DND-41 (cell line): ENCODE measurements around the gene ZNRF2.

Experiments used
- ATAC-seq: fragments of 200-7000 bp; cut with Tn5 transposase; 3 replicates; pipeline ENCODE4 v1.9.1; 2021; ENCODE audit warnings: low read depth; ENCODE audit not compliant: insufficient read depth
- DNase-seq: peaks from one replicate; pipeline ENCODE4 v3.0.0-alpha.2; 2020
- H2AFZ ChIP-seq: 2 replicates; pipeline ENCODE4 v1.6.0; 2012; ENCODE audit warnings: low read depth, low read length
- H3K27ac ChIP-seq: 2 replicates; pipeline ENCODE4 v1.5.1; 2012; ENCODE audit warnings: low read length, inconsistent platforms
- H3K27me3 ChIP-seq: fragments of 200-600 bp; sonication (generic); 2 replicates; pipeline ENCODE4 v1.6.0; 2012; ENCODE audit warnings: low read length, mild to moderate bottlenecking, inconsistent platforms; ENCODE audit not compliant: insufficient read depth, poor library complexity
- H3K36me3 ChIP-seq: 2 replicates; pipeline ENCODE4 v1.5.1; 2012; ENCODE audit warnings: low read length, inconsistent platforms; ENCODE audit not compliant: insufficient read depth
- H3K4me1 ChIP-seq: 2 replicates; pipeline ENCODE4 v1.5.1; 2012; ENCODE audit warnings: mild to moderate bottlenecking, low read length; ENCODE audit not compliant: insufficient read depth
- H3K4me2 ChIP-seq: 2 replicates; pipeline ENCODE4 v1.6.0; 2012; ENCODE audit warnings: mild to moderate bottlenecking, moderate library complexity, low read length, inconsistent platforms; ENCODE audit not compliant: insufficient read depth
- H3K4me3 ChIP-seq, 2 experiments: fragments of 200-600 bp in 1 of 2; shearing (Covaris generic) in 1 of 2; 2 replicates each; pipeline ENCODE4 v1.5.1; 2012 to 2016; ENCODE audit warnings: inconsistent platforms in 2 of 2, low read length in 2 of 2, mild to moderate bottlenecking in 2 of 2, low read depth in 1 of 2, moderate library complexity in 1 of 2
- H3K79me2 ChIP-seq: 2 replicates; pipeline ENCODE4 v1.6.0; 2012; ENCODE audit warnings: low read length, inconsistent platforms; ENCODE audit not compliant: insufficient read depth
- H3K9ac ChIP-seq: 2 replicates; pipeline ENCODE4 v1.6.0; 2012; ENCODE audit warnings: low read depth, mild to moderate bottlenecking, inconsistent platforms, low read length, moderate library complexity
- H3K9me3 ChIP-seq: 2 replicates; pipeline ENCODE4 v1.5.1; 2012; ENCODE audit warnings: low read length, moderate library complexity, mild to moderate bottlenecking, inconsistent platforms; ENCODE audit not compliant: insufficient read depth, severe bottlenecking
- H4K20me1 ChIP-seq: 2 replicates; pipeline ENCODE4 v1.6.0; 2012; ENCODE audit warnings: low read length; ENCODE audit not compliant: insufficient read depth
- CTCF ChIP-seq: IDR thresholded peaks from 2 replicates; pipeline ENCODE4 v1.5.1; 2012; ENCODE audit warnings: borderline replicate concordance, low read length, moderate library complexity, mild to moderate bottlenecking; ENCODE audit not compliant: poor library complexity, severe bottlenecking; ENCODE audit errors: extremely low read depth
- EZH2 ChIP-seq: IDR thresholded peaks from 3 replicates; pipeline ENCODE4 v1.6.1; 2012; ENCODE audit warnings: borderline replicate concordance, low read depth, mild to moderate bottlenecking, moderate library complexity, low read length, inconsistent platforms; ENCODE audit not compliant: severe bottlenecking

ZNRF2 gene

GRCh38 chr7:30323006-30323355 lies 38.6 kb downstream of the ZNRF2 start:
- H2AFZ ChIP-seq: no peak overlapping the region

GRCh38 chr7:30327813-30328212 lies 43.4 kb downstream of the ZNRF2 start:
- Histone ChIP-seq H3K27ac (no peak overlapping the region), H3K4me1 (peaks cover 38% of the 10 kb centered on the region), H3K9ac (no peak overlapping the region), H3K27me3 (no peaks in the 10 kb centered on the region), H3K36me3 (peaks cover 12% of the 10 kb centered on the region; the same call in 1 of the 2 replicates), H4K20me1 (peaks cover 48% of the 10 kb centered on the region; the same call in 1 of the 2 replicates), H3K79me2 (peaks cover 87% of the 10 kb centered on the region), H3K4me3 (no peak overlapping the region), H3K9me3 (no peaks in the 10 kb centered on the region), H3K4me2 (no peak overlapping the region), H2AFZ (no peak overlapping the region)
- no peak for TF ChIP-seq CTCF
- no peak for TF ChIP-seq EZH2
- DNase-seq (no peak), ATAC-seq (no peak)

More at GRCh38 chr7:30323006-30323355, 38.6 kb downstream of the ZNRF2 start:
- Histone ChIP-seq H4K20me1 (peaks cover 37% of the 10 kb centered on the region), H3K9me3 (no peaks in the 10 kb centered on the region), H3K79me2 (peaks cover 90% of the 10 kb centered on the region), H3K4me2 (no peak overlapping the region), H3K27ac (no peak overlapping the region), H3K36me3 (peaks cover 12% of the 10 kb centered on the region; the same call in 1 of the 2 replicates), H3K4me3 (no peak overlapping the region), H3K27me3 (no peaks in the 10 kb centered on the region), H3K4me1 (peaks cover 14% of the 10 kb centered on the region; the same call in 1 of the 2 replicates), H3K9ac (no peak overlapping the region)
- DNase-seq (no peak), ATAC-seq (no peak)
- TF ChIP-seq EZH2: no peak
- no peak for TF ChIP-seq CTCF

- Histone ChIP-seq H3K4me1 (peaks cover 38% of the 10 kb centered on the region), H3K27me3 (no peaks in the 10 kb centered on the region), H3K9ac (no peak overlapping the region), H3K79me2 (peaks cover 86% of the 10 kb centered on the region), H3K4me3 (no peak overlapping the region), H2AFZ (no peak overlapping the region), H3K9me3 (no peaks in the 10 kb centered on the region), H3K4me2 (no peak overlapping the region), H4K20me1 (peaks cover 47% of the 10 kb centered on the region), H3K36me3 (peaks cover 9% of the 10 kb centered on the region; the same call in 1 of the 2 replicates), H3K27ac (no peak overlapping the region)
- DNase-seq: no peak
- TF ChIP-seq CTCF: no peak
- ATAC-seq: no peak
Observed at GRCh38 chr7:30328381-30328780, 44.0 kb downstream of the ZNRF2 start.

GRCh38 chr7:30329716-30330115 lies 45.3 kb downstream of the ZNRF2 start:
- TF ChIP-seq CTCF (no peak), EZH2 (no peak)
- Histone ChIP-seq H3K4me2 (peak overlapping the region; percentile 60), H3K79me2 (peaks cover 91% of the 10 kb centered on the region), H3K27ac (no peak overlapping the region), H3K4me3 (peak overlapping the region in 1 of 2 experiments; percentile 33; a peak in 1 of 4 replicates), H3K4me1 (peaks cover 38% of the 10 kb centered on the region), H4K20me1 (peaks cover 57% of the 10 kb centered on the region), H3K9ac (no peak overlapping the region), H3K9me3 (no peaks in the 10 kb centered on the region), H3K36me3 (peaks cover 8% of the 10 kb centered on the region; the same call in 1 of the 2 replicates), H2AFZ (no peak overlapping the region), H3K27me3 (no peaks in the 10 kb centered on the region)
- ATAC-seq (no peak), DNase-seq (no peak)
